Measurements from ENCODE around the gene JMJD7. TPM values are rescaled to one million over a fixed set of nuclear protein-coding genes. Genes with fewer than 3 reads are reported as not detected.

Gene JMJD7
- total RNA-seq, 4 donors from 2014 or later: 18.8 to 36.6 (median 28.3) TPM

DNA sequence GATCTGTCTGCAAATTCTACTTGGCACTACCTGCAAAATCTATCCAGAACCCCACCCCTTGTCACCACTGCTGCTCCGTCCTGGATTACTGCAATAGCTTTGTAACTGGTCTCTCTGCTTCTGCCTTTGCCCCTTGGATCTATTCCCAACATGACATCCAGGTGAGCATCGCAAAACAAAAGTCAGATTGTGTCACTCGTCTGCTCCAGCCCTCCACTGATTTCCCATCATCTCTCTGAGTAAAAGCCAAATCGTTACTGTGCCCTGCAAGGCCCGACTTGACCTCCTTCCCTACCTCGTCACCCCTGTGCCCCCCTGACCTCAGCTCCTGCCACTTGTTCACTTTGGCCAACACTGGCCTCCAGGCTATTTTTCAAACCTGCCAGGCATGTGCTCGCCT is 56.6 kb downstream of the JMJD7 start:
- TF ChIP-seq POLR2A (IDR thresholded peaks at IDR 0.05): no peak
- TF ChIP-seq, protein P1, sequence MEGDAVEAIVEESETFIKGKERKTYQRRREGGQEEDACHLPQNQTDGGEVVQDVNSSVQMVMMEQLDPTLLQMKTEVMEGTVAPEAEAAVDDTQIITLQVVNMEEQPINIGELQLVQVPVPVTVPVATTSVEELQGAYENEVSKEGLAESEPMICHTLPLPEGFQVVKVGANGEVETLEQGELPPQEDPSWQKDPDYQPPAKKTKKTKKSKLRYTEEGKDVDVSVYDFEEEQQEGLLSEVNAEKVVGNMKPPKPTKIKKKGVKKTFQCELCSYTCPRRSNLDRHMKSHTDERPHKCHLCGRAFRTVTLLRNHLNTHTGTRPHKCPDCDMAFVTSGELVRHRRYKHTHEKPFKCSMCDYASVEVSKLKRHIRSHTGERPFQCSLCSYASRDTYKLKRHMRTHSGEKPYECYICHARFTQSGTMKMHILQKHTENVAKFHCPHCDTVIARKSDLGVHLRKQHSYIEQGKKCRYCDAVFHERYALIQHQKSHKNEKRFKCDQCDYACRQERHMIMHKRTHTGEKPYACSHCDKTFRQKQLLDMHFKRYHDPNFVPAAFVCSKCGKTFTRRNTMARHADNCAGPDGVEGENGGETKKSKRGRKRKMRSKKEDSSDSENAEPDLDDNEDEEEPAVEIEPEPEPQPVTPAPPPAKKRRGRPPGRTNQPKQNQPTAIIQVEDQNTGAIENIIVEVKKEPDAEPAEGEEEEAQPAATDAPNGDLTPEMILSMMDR (IDR thresholded peaks at IDR 0.05): no peak

DNA sequence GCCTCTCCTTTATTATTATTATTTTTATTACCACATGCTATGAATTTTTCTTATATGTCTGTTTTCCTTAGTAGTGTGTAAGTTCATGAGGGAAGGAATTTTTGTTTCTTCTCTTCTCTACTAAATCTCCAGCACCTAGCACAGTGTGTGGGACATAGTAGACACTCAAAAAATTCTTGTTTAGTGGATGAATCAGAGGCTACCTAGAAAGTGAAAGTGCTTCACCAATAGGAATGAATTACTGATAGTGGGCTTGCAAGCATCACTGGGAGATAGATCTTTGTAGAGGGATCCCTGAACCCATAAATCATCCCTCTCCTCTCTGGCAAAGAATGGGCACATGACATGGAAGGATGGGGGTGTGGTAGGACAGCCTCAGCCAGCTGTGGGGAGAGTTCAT is 57.4 kb downstream of the JMJD7 start:
- Histone ChIP-seq H3K36me3 (no peaks in the 10 kb centered on the region), H3K27me3 (no peaks in the 10 kb centered on the region), H3K27ac (no peak overlapping the region), H3K4me1 (peaks cover 17 to 24% of the 10 kb centered on the region in 2 donors), H3K9me3 (no peaks in the 10 kb centered on the region), H3K4me3 (replicated peaks in 1 of 3) (no peak overlapping the region)
- TF ChIP-seq, protein P1 (IDR thresholded peaks at IDR 0.05): no peak
- TF ChIP-seq POLR2A (IDR thresholded peaks at IDR 0.05): no peak
- intact Hi-C loops (cut with DNase I): no loop called here
- DNase-seq: no peak

More for the DNA sequence above, 56.6 kb downstream of the JMJD7 start:
- no peak overlapping the region for H3K4me3 ChIP-seq (replicated peaks in 1 of 3)
- H3K36me3 ChIP-seq: no peaks in the 10 kb centered on the region
- H3K9me3 ChIP-seq: no peaks in the 10 kb centered on the region
- intact Hi-C loops (cut with DNase I): no loop called here
- no peak for DNase-seq
- no peaks in the 10 kb centered on the region for H3K27me3 ChIP-seq
- 97 to 98% methylated on average over 7 of the region's 7 CpGs for WGBS, 2 donors
- H3K27ac ChIP-seq: no peak overlapping the region
- peaks cover 17 to 21% of the 10 kb centered on the region in 2 donors for H3K4me1 ChIP-seq

DNA sequence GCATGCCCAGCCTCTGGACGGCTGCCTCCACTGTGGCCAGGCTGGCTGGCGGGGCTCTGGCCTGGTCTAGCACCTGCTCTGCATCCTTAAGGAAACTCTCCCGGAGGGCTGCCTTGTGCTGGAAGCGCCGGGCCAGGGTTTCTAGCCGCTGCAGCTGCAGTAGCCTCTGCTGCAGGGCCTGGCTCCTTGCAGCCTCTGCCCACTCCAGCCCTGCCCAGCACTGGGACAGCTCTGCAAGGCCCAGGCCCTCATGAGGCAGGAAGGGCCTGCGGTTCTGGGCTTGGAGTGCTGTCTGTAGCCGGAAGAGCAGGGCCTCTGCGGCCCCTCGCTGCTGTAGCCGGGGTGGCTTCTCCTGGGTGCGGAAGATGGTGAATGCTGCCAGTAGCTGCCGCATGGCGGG is 57.9 kb downstream of the JMJD7 start:
- Histone ChIP-seq H3K36me3 (no peaks in the 10 kb centered on the region), H3K9me3 (no peaks in the 10 kb centered on the region), H3K4me3 (replicated peaks in 1 of 3) (no peak overlapping the region), H3K27ac (no peak overlapping the region), H3K27me3 (no peaks in the 10 kb centered on the region), H3K4me1 (peaks cover 17 to 30% of the 10 kb centered on the region in 2 donors)
- TF ChIP-seq, protein P1 (IDR thresholded peaks at IDR 0.05): no peak
- no peak for TF ChIP-seq POLR2A (IDR thresholded peaks at IDR 0.05)
- DNase-seq: no peak
- intact Hi-C loops (cut with DNase I): no loop called here
- WGBS, 2 donors: 97 to 100% methylated on average over 10 to 12 of the region's 14 CpGs

DNA sequence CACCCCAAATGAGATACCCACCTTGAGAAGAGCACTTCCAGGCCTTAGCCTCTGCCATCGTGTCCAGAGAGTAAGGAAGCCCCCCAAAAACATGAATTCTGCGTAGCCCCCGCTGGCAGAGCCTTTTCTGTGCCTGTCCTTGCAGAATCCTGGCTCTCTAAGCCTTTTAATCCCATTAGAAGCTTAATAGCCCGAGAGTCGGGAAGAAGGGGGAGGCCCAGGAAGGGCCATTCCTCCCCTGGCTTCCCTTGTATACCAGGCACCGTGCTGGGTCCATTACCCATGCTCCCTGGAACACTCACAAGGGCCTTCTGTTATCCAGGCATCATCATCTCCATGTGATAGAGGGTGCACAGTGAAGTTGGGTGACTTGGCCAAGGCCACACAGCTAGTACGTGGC is 58.8 kb downstream of the JMJD7 start:
- Histone ChIP-seq H3K9me3 (no peaks in the 10 kb centered on the region), H3K36me3 (no peaks in the 10 kb centered on the region), H3K4me1 (peaks cover 15 to 31% of the 10 kb centered on the region in 2 donors), H3K27ac (no peak overlapping the region), H3K27me3 (no peaks in the 10 kb centered on the region), H3K4me3 (replicated peaks in 1 of 3) (no peak overlapping the region)
- 91 to 94% methylated on average over 7 of the region's 7 CpGs for WGBS, 2 donors
- intact Hi-C loops (cut with DNase I): no loop called here
- DNase-seq: no peak
- no peak for TF ChIP-seq POLR2A (IDR thresholded peaks at IDR 0.05)
- TF ChIP-seq, protein P1 (IDR thresholded peaks at IDR 0.05): no peak

DNA sequence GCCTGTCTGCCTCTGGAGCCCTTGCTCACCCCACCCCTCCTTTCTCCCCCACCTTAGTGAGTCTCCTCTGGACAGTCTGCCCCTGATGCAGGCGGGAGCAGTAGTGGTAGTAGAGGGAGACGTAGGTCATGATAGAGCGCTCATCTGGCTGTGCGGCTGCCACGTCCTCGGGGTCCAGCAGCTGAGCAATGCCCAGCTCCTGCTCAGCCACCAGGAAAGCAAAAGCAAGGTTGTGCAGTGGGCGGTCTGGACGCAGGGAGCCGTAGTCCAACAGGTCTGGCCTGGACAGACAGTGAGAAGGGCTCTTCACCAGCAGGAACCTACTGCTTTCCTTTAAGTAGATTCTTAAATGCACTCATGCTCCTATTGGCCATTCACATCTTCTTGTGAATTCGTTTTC is 59.3 kb downstream of the JMJD7 start:
- intact Hi-C loops (cut with DNase I): no loop called here
- Histone ChIP-seq H3K27ac (no peak overlapping the region), H3K4me1 (peaks cover 15 to 31% of the 10 kb centered on the region in 2 donors), H3K36me3 (no peaks in the 10 kb centered on the region), H3K4me3 (replicated peaks in 1 of 3) (no peak overlapping the region), H3K27me3 (no peaks in the 10 kb centered on the region), H3K9me3 (no peaks in the 10 kb centered on the region)
- TF ChIP-seq, protein P1 (IDR thresholded peaks at IDR 0.05): no peak
- no peak for TF ChIP-seq POLR2A (IDR thresholded peaks at IDR 0.05)
- 63 to 87% methylated on average over 10 of the region's 10 CpGs for WGBS, 2 donors
- DNase-seq: peak in 1 of 2 donors; percentile 31

Small RNA genes within 50 kb of the gene (microRNA-seq; reads per million reads assigned to microRNA genes)
- not detected for gene MIR4310

Small RNA genes within 50 kb of the gene (small RNA-seq; reads per million reads assigned to genes)
- gene JMJD7-PLA2G4B (0.28 reads per million), gene MIR4310 (not detected), gene RNA5SP393 (not detected)

Other genes with a start within 250 kb of the JMJD7 start
- 100 to 1,000 TPM in 1 of 4 donors, 10 to 100 TPM in 3; 53.1 to 107 (median 67.6) TPM for gene MGA, start 167.7 kb upstream of the JMJD7 start, total RNA-seq
- gene MAPKBP1, start 53.6 kb upstream of the JMJD7 start, total RNA-seq: 10 to 100 TPM; 25.4 to 40.5 (median 33.6) TPM
- 10 to 100 TPM in 1 of 4 donors, 1 to 10 TPM in 3; 6.2 to 13.0 (median 8.6) TPM for gene PLA2G4B, start 10.8 kb downstream of the JMJD7 start, total RNA-seq
- 1 to 10 TPM in 3 of 4 donors, under 1 TPM in 1; 0.40 to 2.5 (median 1.8) TPM for gene SPTBN5, start 66.0 kb downstream of the JMJD7 start, total RNA-seq
- 10 to 100 TPM; 29.7 to 66.7 (median 37.9) TPM for gene EHD4, start 144.5 kb downstream of the JMJD7 start, total RNA-seq
- gene PLA2G4E, start 192.9 kb downstream of the JMJD7 start, total RNA-seq: not detected

Data from thyroid gland (tissue), 4 donors.